ENCODE data around the gene CAPN8. TPM values are rescaled to one million over a fixed set of nuclear protein-coding genes. Genes with fewer than 3 reads are reported as not detected.

CAPN8 gene
- total RNA-seq, 1 donor from 2014 or later = not detected

GRCh38 chr1:223670458-223671159, 5.1 kb upstream of the CAPN8 start:
- Histone ChIP-seq H3K4me3 (no peak overlapping the region), H3K9me3 (no peaks in the 10 kb centered on the region), H3K27me3 (no peaks in the 10 kb centered on the region), H3K27ac (no peak overlapping the region), H3K36me3 (no peaks in the 10 kb centered on the region), H3K4me1 (no peaks in the 10 kb centered on the region)
- TF ChIP-seq CTCF (IDR thresholded peaks at IDR 0.05) = no peak
- intact Hi-C loops (cut with DNase I) = no loop called here
- no peak for DNase-seq (ENCODE audit: low spot score in 2 of 2)

- Histone ChIP-seq H3K27ac (no peak overlapping the region), H3K4me3 (no peak overlapping the region), H3K4me1 (no peaks in the 10 kb centered on the region), H3K9me3 (no peaks in the 10 kb centered on the region), H3K27me3 (no peaks in the 10 kb centered on the region), H3K36me3 (no peaks in the 10 kb centered on the region)
- no peak for TF ChIP-seq CTCF (IDR thresholded peaks at IDR 0.05)
- no peak for DNase-seq (ENCODE audit: low spot score in 2 of 2)
- intact Hi-C loops (cut with DNase I) = no loop called here
These were observed 3.7 kb upstream of the CAPN8 start for GRCh38 chr1:223669003-223669795.

DNA sequence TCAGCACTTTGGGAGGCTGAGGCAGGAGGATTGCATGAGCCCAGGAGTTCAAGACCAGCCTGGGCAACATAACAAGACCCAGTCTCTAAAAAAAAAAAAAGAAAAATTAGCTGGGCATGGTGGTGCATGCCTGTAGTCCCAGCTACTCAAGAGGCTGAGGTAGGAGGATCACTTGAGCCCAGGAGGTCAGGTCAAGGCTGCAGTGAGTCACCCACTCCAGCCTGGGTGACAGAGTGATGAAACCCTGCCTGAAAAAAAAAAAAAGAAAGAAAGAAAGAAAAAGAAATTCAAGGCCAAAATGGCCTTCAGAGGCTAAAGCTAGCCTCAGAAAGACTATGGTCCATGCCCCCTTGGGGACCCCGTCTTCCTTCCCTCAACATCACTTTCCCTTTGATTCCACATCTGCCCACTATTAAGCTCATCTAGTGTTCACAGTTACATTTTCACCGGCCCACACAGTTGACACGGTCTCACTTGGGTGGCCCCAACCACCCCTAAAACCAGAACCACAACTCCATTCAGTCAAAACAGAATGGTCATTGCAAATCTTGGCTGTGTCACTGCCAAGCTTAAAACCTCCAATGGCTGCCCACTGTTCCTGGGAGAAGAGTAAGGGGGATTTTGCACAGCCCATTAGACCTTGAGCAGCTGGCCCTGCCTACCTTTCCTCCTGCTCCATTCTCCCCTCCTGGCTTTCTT, 2.1 kb upstream of the CAPN8 start:
- Histone ChIP-seq H3K4me1 (no peaks in the 10 kb centered on the region), H3K9me3 (no peaks in the 10 kb centered on the region), H3K36me3 (no peaks in the 10 kb centered on the region), H3K27me3 (no peaks in the 10 kb centered on the region), H3K4me3 (no peak overlapping the region), H3K27ac (no peak overlapping the region)
- no peak for TF ChIP-seq CTCF (IDR thresholded peaks at IDR 0.05)
- no peak for DNase-seq (ENCODE audit: low spot score in 2 of 2)
- intact Hi-C loops (cut with DNase I) = no loop called here

DNA sequence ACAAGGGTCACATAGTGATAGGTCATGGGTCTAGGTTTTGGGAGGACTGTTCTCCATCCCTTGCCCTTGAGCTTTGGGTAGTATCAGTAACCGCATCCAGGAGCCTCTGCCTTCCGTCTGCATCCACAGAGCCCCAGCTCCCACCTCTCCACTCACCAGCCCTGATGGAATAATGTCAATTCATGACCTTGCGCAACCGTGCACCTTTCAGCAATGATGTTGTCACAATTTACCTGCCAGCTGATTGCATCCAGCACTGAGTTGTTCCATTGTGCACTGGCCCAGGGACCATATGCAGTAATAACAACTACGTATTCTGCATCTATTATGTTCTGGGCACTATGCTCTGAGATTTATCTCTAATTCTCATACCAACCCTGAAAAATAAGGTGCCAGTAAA, 1.4 kb downstream of the CAPN8 start:
- H3K36me3 ChIP-seq = no peaks in the 10 kb centered on the region
- no peaks in the 10 kb centered on the region for H3K4me1 ChIP-seq
- DNase-seq (ENCODE audit: low spot score in 2 of 2) = no peak
- no peak for TF ChIP-seq CTCF (IDR thresholded peaks at IDR 0.05)
- H3K9me3 ChIP-seq = no peaks in the 10 kb centered on the region
- no peaks in the 10 kb centered on the region for H3K27me3 ChIP-seq
- H3K4me3 ChIP-seq = no peak overlapping the region
- no peak overlapping the region for H3K27ac ChIP-seq
- intact Hi-C loops (cut with DNase I) = no loop called here

GRCh38 chr1:223662943-223663342, 2.6 kb downstream of the CAPN8 start:
- intact Hi-C loops (cut with DNase I) = no loop called here
- Histone ChIP-seq H3K4me1 (no peaks in the 10 kb centered on the region), H3K36me3 (no peaks in the 10 kb centered on the region), H3K4me3 (no peak overlapping the region), H3K9me3 (no peaks in the 10 kb centered on the region), H3K27me3 (no peaks in the 10 kb centered on the region), H3K27ac (no peak overlapping the region)
- TF ChIP-seq CTCF (IDR thresholded peaks at IDR 0.05) = no peak
- DNase-seq (ENCODE audit: low spot score in 2 of 2) = no peak
